Activated B cell treated with CpG ODN at 0.5 μM for 24 hours (primary cell): Measurements from ENCODE around the gene CAPRIN2. TPM values are rescaled to one million over a fixed set of nuclear protein-coding genes. Genes with fewer than 3 reads are reported as not detected.

ENCODE experiments used
- ATAC-seq: fragments of 200-7000 bp; cut with Tn5 transposase; one replicate; pipeline ENCODE4 v1.10.0; 2021; ENCODE audit warnings: low read depth, mild to moderate bottlenecking, moderate library complexity
- CTCF ChIA-PET: fragments of 350-600 bp; sonication (Branson Sonifier 250); formaldehyde crosslinking; loops from one replicate; lab custom pipeline; 2021; ENCODE audit warnings: antibody characterized with exemption; lab: Charles Lee
- POLR2A ChIA-PET: fragments of 350-600 bp; sonication (Branson Sonifier 250); formaldehyde crosslinking; loops from one replicate; lab custom pipeline; 2021; ENCODE audit warnings: antibody characterized with exemption; lab: Charles Lee
- DNase-seq: peaks from one replicate; pipeline ENCODE4 v3.0.0; 2022
- H3K27ac Mint-ChIP-seq: one replicate; pipeline ENCODE4 v1.8.0; 2020; ENCODE audit warnings: mixed read lengths
- H3K27me3 Mint-ChIP-seq: one replicate; pipeline ENCODE4 v1.8.0; 2021; ENCODE audit warnings: mixed read lengths
- H3K36me3 Mint-ChIP-seq: one replicate; pipeline ENCODE4 v1.8.0; 2021; ENCODE audit warnings: low read depth, mixed read lengths
- H3K4me1 Mint-ChIP-seq: one replicate; pipeline ENCODE4 v1.8.0; 2021; ENCODE audit warnings: mixed read lengths
- H3K4me3 Mint-ChIP-seq: one replicate; pipeline ENCODE4 v1.8.0; 2020; ENCODE audit warnings: mild to moderate bottlenecking, mixed read lengths
- H3K9me3 Mint-ChIP-seq: one replicate; pipeline ENCODE4 v1.8.0; 2020; ENCODE audit warnings: mixed read lengths
- CTCF ChIP-seq: fragments of 200-600 bp; IDR thresholded peaks from one replicate; pipeline ENCODE4 v1.8.0; 2022; ENCODE audit warnings: antibody characterized with exemption, mild to moderate bottlenecking
- intact Hi-C: fragments of 100-400 bp; cut with micrococcal nuclease; formaldehyde crosslinking; loops from one replicate; pipeline ENCODE4 v1.15.1; 2024
- total RNA-seq: library from RNA; stranded (reverse); gene quantifications from 2 replicates; pipeline ENCODE4 v1.2.3, GENCODE V29; 2022

CAPRIN2 gene
- total RNA-seq, 1 donor from 2014 or later = 17.5 TPM

- Mint-ChIP-seq H3K27me3 (peaks cover 24% of the 10 kb centered on the region), H3K36me3 (no peaks in the 10 kb centered on the region), H3K4me1 (peaks cover 19% of the 10 kb centered on the region), H3K9me3 (no peaks in the 10 kb centered on the region), H3K4me3 (no peak overlapping the region), H3K27ac (no peak overlapping the region)
- ChIA-PET CTCF (no interaction called here), POLR2A (no interaction called here)
- intact Hi-C loops = no loop called here
- no peak for TF ChIP-seq CTCF
- no peak for DNase-seq
- no peak for ATAC-seq
Observed at GRCh38 chr12:30792085-30792484, 37.3 kb upstream of the CAPRIN2 start.

GRCh38 chr12:30788754-30789153, 34.0 kb upstream of the CAPRIN2 start:
- Mint-ChIP-seq H3K27ac (no peak overlapping the region), H3K4me1 (no peaks in the 10 kb centered on the region), H3K27me3 (peaks cover 24% of the 10 kb centered on the region), H3K4me3 (no peak overlapping the region), H3K9me3 (no peaks in the 10 kb centered on the region), H3K36me3 (no peaks in the 10 kb centered on the region)
- TF ChIP-seq CTCF = no peak
- intact Hi-C loops = no loop called here
- ChIA-PET CTCF (interaction anchor here (1.6 kb wide), 1 partner anchor 19 kb away, joined by 4 read pairs; no protein-coding TSS in a partner anchor), POLR2A (no interaction called here)
- ATAC-seq = no peak
- DNase-seq = no peak

GRCh38 chr12:30785630-30786029, 30.9 kb upstream of the CAPRIN2 start:
- H3K9me3 Mint-ChIP-seq = no peaks in the 10 kb centered on the region
- H3K4me1 Mint-ChIP-seq = no peaks in the 10 kb centered on the region
- H3K27ac Mint-ChIP-seq = no peak overlapping the region
- no peaks in the 10 kb centered on the region for H3K36me3 Mint-ChIP-seq
- peaks cover 22% of the 10 kb centered on the region for H3K27me3 Mint-ChIP-seq
- ChIA-PET CTCF (no interaction called here), POLR2A (no interaction called here)
- intact Hi-C loops = no loop called here
- ATAC-seq (no peak), DNase-seq (no peak)
- no peak overlapping the region for H3K4me3 Mint-ChIP-seq
- TF ChIP-seq CTCF = no peak

- DNase-seq (no peak), ATAC-seq (no peak)
- no peaks in the 10 kb centered on the region for H3K4me1 Mint-ChIP-seq
- TF ChIP-seq CTCF = no peak
- peaks cover 22% of the 10 kb centered on the region for H3K27me3 Mint-ChIP-seq
- no peak overlapping the region for H3K27ac Mint-ChIP-seq
- H3K4me3 Mint-ChIP-seq = no peak overlapping the region
- intact Hi-C loops = no loop called here
- CTCF ChIA-PET = no interaction called here
- no peaks in the 10 kb centered on the region for H3K36me3 Mint-ChIP-seq
- H3K9me3 Mint-ChIP-seq = no peaks in the 10 kb centered on the region
- POLR2A ChIA-PET = no interaction called here
Observed at GRCh38 chr12:30784508-30784907, 29.8 kb upstream of the CAPRIN2 start.

GRCh38 chr12:30783946-30784345, 29.2 kb upstream of the CAPRIN2 start:
- H3K4me3 Mint-ChIP-seq = no peak overlapping the region
- H3K36me3 Mint-ChIP-seq = no peaks in the 10 kb centered on the region
- H3K9me3 Mint-ChIP-seq = no peaks in the 10 kb centered on the region
- H3K4me1 Mint-ChIP-seq = no peaks in the 10 kb centered on the region
- intact Hi-C loops = no loop called here
- DNase-seq (no peak), ATAC-seq (no peak)
- TF ChIP-seq CTCF = no peak
- POLR2A ChIA-PET = no interaction called here
- H3K27ac Mint-ChIP-seq = no peak overlapping the region
- H3K27me3 Mint-ChIP-seq = peaks cover 26% of the 10 kb centered on the region
- CTCF ChIA-PET = no interaction called here
